GM23338 (cell line): ENCODE measurements around the gene RYR3. TPM values are rescaled to one million over a fixed set of nuclear protein-coding genes. Genes with fewer than 3 reads are reported as not detected.

ENCODE experiments used
- ATAC-seq: fragments of 200-7000 bp; cut with Tn5 transposase; 3 replicates; pipeline ENCODE4 v1.9.1; 2020
- DNase-seq: peaks from one replicate; pipeline ENCODE4 v3.0.0-alpha.2; 2015; ENCODE audit warnings: low spot score
- H2AFZ ChIP-seq: fragments of 200-600 bp; sonication (generic); 2 replicates; pipeline ENCODE4 v1.8.0; 2016; ENCODE audit warnings: antibody characterized with exemption, mild to moderate bottlenecking, moderate library complexity
- H3F3A ChIP-seq: fragments of 200-600 bp; sonication (generic); replicated peaks from 2 replicates; pipeline ENCODE4 v1.8.0; 2017; ENCODE audit warnings: antibody characterized with exemption, mixed run types, low read depth
- H3K27ac ChIP-seq: fragments of 200-600 bp; sonication (generic); 2 replicates; pipeline ENCODE4 v1.6.1; 2016; ENCODE audit warnings: low read depth
- H3K27me3 ChIP-seq: fragments of 200-600 bp; sonication (generic); 2 replicates; pipeline ENCODE4 v1.8.0; 2016; ENCODE audit warnings: mild to moderate bottlenecking, mixed run types, moderate library complexity; ENCODE audit not compliant: insufficient read depth
- H3K36me3 ChIP-seq: fragments of 200-600 bp; sonication (generic); 2 replicates; pipeline ENCODE4 v1.8.0; 2016; ENCODE audit warnings: mild to moderate bottlenecking; ENCODE audit not compliant: insufficient read depth
- H3K4me1 ChIP-seq: fragments of 200-600 bp; sonication (generic); 2 replicates; pipeline ENCODE4 v1.8.0; 2016; ENCODE audit warnings: mild to moderate bottlenecking, moderate library complexity; ENCODE audit not compliant: insufficient read depth
- H3K4me2 ChIP-seq: fragments of 200-600 bp; sonication (generic); 2 replicates; pipeline ENCODE4 v1.7.1; 2017; ENCODE audit warnings: mixed run types
- H3K4me3 ChIP-seq: fragments of 200-600 bp; sonication (generic); 2 replicates; pipeline ENCODE4 v1.6.1; 2016; ENCODE audit warnings: mixed run types
- H3K79me2 ChIP-seq: fragments of 200-600 bp; sonication (generic); replicated peaks from 2 replicates; pipeline ENCODE4 v1.8.0; 2017; ENCODE audit warnings: mild to moderate bottlenecking; ENCODE audit not compliant: insufficient read depth
- H3K9me2 ChIP-seq: fragments of 200-600 bp; sonication (generic); 2 replicates; pipeline ENCODE4 v1.8.0; 2017; ENCODE audit not compliant: insufficient read depth
- H4K20me1 ChIP-seq: fragments of 200-600 bp; sonication (generic); replicated peaks from 2 replicates; pipeline ENCODE4 v1.8.0; 2017; ENCODE audit warnings: mild to moderate bottlenecking; ENCODE audit not compliant: insufficient read depth
- H3K27ac Mint-ChIP-seq: 2 replicates; pipeline ENCODE4 v1.8.0; 2020; ENCODE audit warnings: inconsistent platforms, mild to moderate bottlenecking, moderate library complexity, mixed read lengths
- H3K27me3 Mint-ChIP-seq: 3 replicates; pipeline ENCODE4 v1.8.0; 2022; ENCODE audit warnings: low read depth, mild to moderate bottlenecking, moderate library complexity, mixed read lengths, inconsistent platforms; ENCODE audit not compliant: insufficient read depth, poor library complexity
- H3K36me3 Mint-ChIP-seq: 3 replicates; pipeline ENCODE4 v1.8.0; 2021; ENCODE audit warnings: low read depth, mild to moderate bottlenecking, inconsistent platforms, moderate library complexity, mixed read lengths
- H3K4me1 Mint-ChIP-seq: 3 replicates; pipeline ENCODE4 v1.8.0; 2020; ENCODE audit warnings: mild to moderate bottlenecking, inconsistent platforms, mixed read lengths
- H3K4me3 Mint-ChIP-seq: 3 replicates; pipeline ENCODE4 v1.8.0; 2021; ENCODE audit warnings: moderate library complexity, mild to moderate bottlenecking, inconsistent platforms, mixed read lengths
- H3K9me3 Mint-ChIP-seq: 3 replicates; pipeline ENCODE4 v1.8.0; 2020; ENCODE audit warnings: moderate library complexity, mild to moderate bottlenecking, inconsistent platforms, mixed read lengths
- CREB1 ChIP-seq: fragments of 250-450 bp; sonication (Bioruptor Pico); IDR thresholded peaks from 2 replicates; pipeline ENCODE4 v1.5.0; 2020; ENCODE audit warnings: low read depth, mild to moderate bottlenecking, moderate library complexity
- EZH2 ChIP-seq: fragments of 200-600 bp; sonication (generic); IDR thresholded peaks from one replicate; pipeline ENCODE4 v1.8.0; 2017; ENCODE audit warnings: antibody characterized with exemption, mild to moderate bottlenecking, low read depth; ENCODE audit not compliant: unreplicated experiment
- EZH2phosphoT487 ChIP-seq: fragments of 200-600 bp; sonication (generic); IDR thresholded peaks from one replicate; pipeline ENCODE4 v1.8.1; 2018; ENCODE audit warnings: antibody characterized with exemption; ENCODE audit not compliant: unreplicated experiment
- JUNB ChIP-seq: IDR thresholded peaks from one replicate; pipeline ENCODE4 v1.6.1; 2016; ENCODE audit warnings: antibody characterized with exemption; ENCODE audit not compliant: unreplicated experiment
- NANOG ChIP-seq: IDR thresholded peaks from 2 replicates; pipeline ENCODE4 v1.6.1; 2016; ENCODE audit warnings: antibody characterized with exemption, borderline replicate concordance
- POLR2AphosphoS5 ChIP-seq: IDR thresholded peaks from 2 replicates; pipeline ENCODE4 v1.6.1; 2016; ENCODE audit warnings: antibody characterized with exemption, low read depth
- STAT1 ChIP-seq: IDR thresholded peaks from one replicate; pipeline ENCODE4 v1.6.1; 2016; ENCODE audit warnings: antibody characterized with exemption; ENCODE audit not compliant: unreplicated experiment
- ZNF114 ChIP-seq: fragments of 250-450 bp; sonication (Bioruptor Pico); IDR thresholded peaks from 2 replicates; pipeline ENCODE4 v1.5.0; 2020; ENCODE audit warnings: mild to moderate bottlenecking, moderate library complexity
- ZNF331 ChIP-seq: fragments of 250-450 bp; sonication (Bioruptor Pico); IDR thresholded peaks from 2 replicates; pipeline ENCODE4 v1.5.0; 2020; ENCODE audit warnings: low read depth, mild to moderate bottlenecking, moderate library complexity
- polyA plus RNA-seq: library from polyadenylated mRNA; unstranded; fragments of >200 nt; fragmentation: Nextera tagmentation; extraction: Ambion mirVana; gene quantifications from 2 replicates; pipeline ENCODE4 v1.2.1, GENCODE V29; 2016
- total RNA-seq: library from RNA; depleted of rRNA; stranded (reverse); fragments of >200 nt; shearing (Covaris generic); gene quantifications from 2 replicates; pipeline ENCODE4 v1.2.3, GENCODE V29; 2014
- TF ChIP-seq, protein P1 (sequence below): IDR thresholded peaks from 2 replicates; pipeline ENCODE4 v1.6.1; 2016; ENCODE audit warnings: antibody characterized with exemption
- TF ChIP-seq, protein P2 (sequence below), 2 experiments: fragments of 200-600 bp in 1 of 2; sonication (generic) in 1 of 2; conservative IDR thresholded peaks; 2 replicates each; pipeline versions ENCODE4 v1.5.1 to v1.6.1; 2016 to 2017; ENCODE audit warnings: antibody characterized with exemption in 2 of 2, low read depth in 2 of 2, mild to moderate bottlenecking in 2 of 2, moderate library complexity in 1 of 2
- TF ChIP-seq, protein P3 (sequence below): IDR thresholded peaks from one replicate; pipeline ENCODE4 v1.6.1; 2018; ENCODE audit warnings: antibody characterized with exemption; ENCODE audit not compliant: unreplicated experiment
- TF ChIP-seq, protein P4 (sequence below): fragments of 250-450 bp; sonication (Bioruptor Pico); IDR thresholded peaks from 2 replicates; pipeline ENCODE4 v1.5.0; 2020; ENCODE audit warnings: mild to moderate bottlenecking, moderate library complexity

Gene RYR3
- total and polyA plus RNA-seq, 2 experiments from 2014 or later = 1.1 to 1.2 TPM

DNA sequence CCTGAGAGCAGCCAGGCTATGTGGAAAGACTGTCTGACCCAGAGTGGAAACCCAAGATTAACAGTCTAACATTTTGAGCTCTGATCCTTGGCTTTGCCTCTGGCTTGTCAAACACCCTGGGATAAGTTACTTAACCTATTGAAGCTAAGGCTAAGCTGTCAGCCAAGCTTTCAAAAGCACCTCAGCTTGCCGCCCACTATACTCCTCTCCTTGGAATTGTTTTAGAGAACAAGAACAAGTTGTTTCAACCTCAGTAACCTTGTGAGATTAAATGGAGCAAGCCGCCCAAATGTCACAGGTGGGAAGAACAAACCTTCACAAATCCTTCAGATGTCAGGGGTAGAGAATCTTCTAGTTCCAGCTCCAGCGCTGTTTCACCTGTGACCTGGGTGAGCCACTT, 235.1 kb downstream of the RYR3 start:
- TF ChIP-seq STAT1 (no peak), EZH2phosphoT487 (no peak), POLR2AphosphoS5 (no peak), ZNF331 (CRISPR knock-in tag) (no peak), ZNF114 (CRISPR knock-in tag) (no peak), CREB1 (CRISPR knock-in tag) (no peak), EZH2 (no peak), NANOG (no peak), JUNB (no peak)
- TF ChIP-seq, protein P1, sequence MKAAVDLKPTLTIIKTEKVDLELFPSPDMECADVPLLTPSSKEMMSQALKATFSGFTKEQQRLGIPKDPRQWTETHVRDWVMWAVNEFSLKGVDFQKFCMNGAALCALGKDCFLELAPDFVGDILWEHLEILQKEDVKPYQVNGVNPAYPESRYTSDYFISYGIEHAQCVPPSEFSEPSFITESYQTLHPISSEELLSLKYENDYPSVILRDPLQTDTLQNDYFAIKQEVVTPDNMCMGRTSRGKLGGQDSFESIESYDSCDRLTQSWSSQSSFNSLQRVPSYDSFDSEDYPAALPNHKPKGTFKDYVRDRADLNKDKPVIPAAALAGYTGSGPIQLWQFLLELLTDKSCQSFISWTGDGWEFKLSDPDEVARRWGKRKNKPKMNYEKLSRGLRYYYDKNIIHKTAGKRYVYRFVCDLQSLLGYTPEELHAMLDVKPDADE = no peak
- TF ChIP-seq, protein P2, sequence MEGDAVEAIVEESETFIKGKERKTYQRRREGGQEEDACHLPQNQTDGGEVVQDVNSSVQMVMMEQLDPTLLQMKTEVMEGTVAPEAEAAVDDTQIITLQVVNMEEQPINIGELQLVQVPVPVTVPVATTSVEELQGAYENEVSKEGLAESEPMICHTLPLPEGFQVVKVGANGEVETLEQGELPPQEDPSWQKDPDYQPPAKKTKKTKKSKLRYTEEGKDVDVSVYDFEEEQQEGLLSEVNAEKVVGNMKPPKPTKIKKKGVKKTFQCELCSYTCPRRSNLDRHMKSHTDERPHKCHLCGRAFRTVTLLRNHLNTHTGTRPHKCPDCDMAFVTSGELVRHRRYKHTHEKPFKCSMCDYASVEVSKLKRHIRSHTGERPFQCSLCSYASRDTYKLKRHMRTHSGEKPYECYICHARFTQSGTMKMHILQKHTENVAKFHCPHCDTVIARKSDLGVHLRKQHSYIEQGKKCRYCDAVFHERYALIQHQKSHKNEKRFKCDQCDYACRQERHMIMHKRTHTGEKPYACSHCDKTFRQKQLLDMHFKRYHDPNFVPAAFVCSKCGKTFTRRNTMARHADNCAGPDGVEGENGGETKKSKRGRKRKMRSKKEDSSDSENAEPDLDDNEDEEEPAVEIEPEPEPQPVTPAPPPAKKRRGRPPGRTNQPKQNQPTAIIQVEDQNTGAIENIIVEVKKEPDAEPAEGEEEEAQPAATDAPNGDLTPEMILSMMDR (conservative IDR thresholded peaks at IDR 0.05; ENCODE audit: low read depth in 2 of 2) = no peak
- TF ChIP-seq, protein P3, sequence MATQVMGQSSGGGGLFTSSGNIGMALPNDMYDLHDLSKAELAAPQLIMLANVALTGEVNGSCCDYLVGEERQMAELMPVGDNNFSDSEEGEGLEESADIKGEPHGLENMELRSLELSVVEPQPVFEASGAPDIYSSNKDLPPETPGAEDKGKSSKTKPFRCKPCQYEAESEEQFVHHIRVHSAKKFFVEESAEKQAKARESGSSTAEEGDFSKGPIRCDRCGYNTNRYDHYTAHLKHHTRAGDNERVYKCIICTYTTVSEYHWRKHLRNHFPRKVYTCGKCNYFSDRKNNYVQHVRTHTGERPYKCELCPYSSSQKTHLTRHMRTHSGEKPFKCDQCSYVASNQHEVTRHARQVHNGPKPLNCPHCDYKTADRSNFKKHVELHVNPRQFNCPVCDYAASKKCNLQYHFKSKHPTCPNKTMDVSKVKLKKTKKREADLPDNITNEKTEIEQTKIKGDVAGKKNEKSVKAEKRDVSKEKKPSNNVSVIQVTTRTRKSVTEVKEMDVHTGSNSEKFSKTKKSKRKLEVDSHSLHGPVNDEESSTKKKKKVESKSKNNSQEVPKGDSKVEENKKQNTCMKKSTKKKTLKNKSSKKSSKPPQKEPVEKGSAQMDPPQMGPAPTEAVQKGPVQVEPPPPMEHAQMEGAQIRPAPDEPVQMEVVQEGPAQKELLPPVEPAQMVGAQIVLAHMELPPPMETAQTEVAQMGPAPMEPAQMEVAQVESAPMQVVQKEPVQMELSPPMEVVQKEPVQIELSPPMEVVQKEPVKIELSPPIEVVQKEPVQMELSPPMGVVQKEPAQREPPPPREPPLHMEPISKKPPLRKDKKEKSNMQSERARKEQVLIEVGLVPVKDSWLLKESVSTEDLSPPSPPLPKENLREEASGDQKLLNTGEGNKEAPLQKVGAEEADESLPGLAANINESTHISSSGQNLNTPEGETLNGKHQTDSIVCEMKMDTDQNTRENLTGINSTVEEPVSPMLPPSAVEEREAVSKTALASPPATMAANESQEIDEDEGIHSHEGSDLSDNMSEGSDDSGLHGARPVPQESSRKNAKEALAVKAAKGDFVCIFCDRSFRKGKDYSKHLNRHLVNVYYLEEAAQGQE = no peak
- TF ChIP-seq, protein P4, sequence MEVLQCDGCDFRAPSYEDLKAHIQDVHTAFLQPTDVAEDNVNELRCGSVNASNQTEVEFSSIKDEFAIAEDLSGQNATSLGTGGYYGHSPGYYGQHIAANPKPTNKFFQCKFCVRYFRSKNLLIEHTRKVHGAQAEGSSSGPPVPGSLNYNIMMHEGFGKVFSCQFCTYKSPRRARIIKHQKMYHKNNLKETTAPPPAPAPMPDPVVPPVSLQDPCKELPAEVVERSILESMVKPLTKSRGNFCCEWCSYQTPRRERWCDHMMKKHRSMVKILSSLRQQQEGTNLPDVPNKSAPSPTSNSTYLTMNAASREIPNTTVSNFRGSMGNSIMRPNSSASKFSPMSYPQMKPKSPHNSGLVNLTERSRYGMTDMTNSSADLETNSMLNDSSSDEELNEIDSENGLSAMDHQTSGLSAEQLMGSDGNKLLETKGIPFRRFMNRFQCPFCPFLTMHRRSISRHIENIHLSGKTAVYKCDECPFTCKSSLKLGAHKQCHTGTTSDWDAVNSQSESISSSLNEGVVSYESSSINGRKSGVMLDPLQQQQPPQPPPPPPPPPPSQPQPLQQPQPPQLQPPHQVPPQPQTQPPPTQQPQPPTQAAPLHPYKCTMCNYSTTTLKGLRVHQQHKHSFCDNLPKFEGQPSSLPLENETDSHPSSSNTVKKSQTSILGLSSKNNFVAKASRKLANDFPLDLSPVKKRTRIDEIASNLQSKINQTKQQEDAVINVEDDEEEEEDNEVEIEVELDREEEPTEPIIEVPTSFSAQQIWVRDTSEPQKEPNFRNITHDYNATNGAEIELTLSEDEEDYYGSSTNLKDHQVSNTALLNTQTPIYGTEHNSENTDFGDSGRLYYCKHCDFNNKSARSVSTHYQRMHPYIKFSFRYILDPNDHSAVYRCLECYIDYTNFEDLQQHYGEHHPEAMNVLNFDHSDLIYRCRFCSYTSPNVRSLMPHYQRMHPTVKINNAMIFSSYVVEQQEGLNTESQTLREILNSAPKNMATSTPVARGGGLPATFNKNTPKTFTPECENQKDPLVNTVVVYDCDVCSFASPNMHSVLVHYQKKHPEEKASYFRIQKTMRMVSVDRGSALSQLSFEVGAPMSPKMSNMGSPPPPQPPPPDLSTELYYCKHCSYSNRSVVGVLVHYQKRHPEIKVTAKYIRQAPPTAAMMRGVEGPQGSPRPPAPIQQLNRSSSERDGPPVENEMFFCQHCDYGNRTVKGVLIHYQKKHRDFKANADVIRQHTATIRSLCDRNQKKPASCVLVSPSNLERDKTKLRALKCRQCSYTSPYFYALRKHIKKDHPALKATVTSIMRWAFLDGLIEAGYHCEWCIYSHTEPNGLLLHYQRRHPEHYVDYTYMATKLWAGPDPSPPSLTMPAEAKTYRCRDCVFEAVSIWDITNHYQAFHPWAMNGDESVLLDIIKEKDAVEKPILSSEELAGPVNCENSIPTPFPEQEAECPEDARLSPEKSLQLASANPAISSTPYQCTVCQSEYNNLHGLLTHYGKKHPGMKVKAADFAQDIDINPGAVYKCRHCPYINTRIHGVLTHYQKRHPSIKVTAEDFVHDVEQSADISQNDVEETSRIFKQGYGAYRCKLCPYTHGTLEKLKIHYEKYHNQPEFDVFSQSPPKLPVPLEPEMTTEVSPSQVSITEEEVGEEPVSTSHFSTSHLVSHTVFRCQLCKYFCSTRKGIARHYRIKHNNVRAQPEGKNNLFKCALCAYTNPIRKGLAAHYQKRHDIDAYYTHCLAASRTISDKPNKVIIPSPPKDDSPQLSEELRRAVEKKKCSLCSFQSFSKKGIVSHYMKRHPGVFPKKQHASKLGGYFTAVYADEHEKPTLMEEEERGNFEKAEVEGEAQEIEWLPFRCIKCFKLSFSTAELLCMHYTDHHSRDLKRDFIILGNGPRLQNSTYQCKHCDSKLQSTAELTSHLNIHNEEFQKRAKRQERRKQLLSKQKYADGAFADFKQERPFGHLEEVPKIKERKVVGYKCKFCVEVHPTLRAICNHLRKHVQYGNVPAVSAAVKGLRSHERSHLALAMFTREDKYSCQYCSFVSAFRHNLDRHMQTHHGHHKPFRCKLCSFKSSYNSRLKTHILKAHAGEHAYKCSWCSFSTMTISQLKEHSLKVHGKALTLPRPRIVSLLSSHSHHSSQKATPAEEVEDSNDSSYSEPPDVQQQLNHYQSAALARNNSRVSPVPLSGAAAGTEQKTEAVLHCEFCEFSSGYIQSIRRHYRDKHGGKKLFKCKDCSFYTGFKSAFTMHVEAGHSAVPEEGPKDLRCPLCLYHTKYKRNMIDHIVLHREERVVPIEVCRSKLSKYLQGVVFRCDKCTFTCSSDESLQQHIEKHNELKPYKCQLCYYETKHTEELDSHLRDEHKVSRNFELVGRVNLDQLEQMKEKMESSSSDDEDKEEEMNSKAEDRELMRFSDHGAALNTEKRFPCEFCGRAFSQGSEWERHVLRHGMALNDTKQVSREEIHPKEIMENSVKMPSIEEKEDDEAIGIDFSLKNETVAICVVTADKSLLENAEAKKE (CRISPR knock-in tag) = no peak
- Histone ChIP-seq H3K36me3 (no peaks in the 10 kb centered on the region), H3K4me2 (no peak overlapping the region), H3K9me2 (no peaks in the 10 kb centered on the region), H3K4me1 (peaks cover 8% of the 10 kb centered on the region; the same call in 1 of the 2 replicates), H2AFZ (no peak overlapping the region), H4K20me1 (no peaks in the 10 kb centered on the region), H3K79me2 (no peaks in the 10 kb centered on the region), H3K27me3 (no peaks in the 10 kb centered on the region), H3K27ac (no peak overlapping the region), H3K4me3 (no peak overlapping the region), H3F3A (no peaks in the 10 kb centered on the region)
- Mint-ChIP-seq H3K36me3 (no peaks in the 10 kb centered on the region), H3K4me3 (no peak overlapping the region), H3K27ac (no peak overlapping the region), H3K9me3 (no peaks in the 10 kb centered on the region), H3K27me3 (peaks cover 4% of the 10 kb centered on the region), H3K4me1 (peaks cover 8% of the 10 kb centered on the region; the same call in 2 of the 3 replicates)
- ATAC-seq (no peak), DNase-seq (no peak)
